GM18499 (cell line): ENCODE measurements around the gene AHRR.
"Not testable (repeated sequence)": the region's sequence is repeated elsewhere in the genome, so short reads cannot be mapped to it uniquely, and the experiment has no call there.

Source experiments
- ATAC-seq: cut with Tn5 transposase; IDR thresholded peaks from one replicate; pipeline ENCODE4 v1.9.1; 2021; ENCODE audit warnings: moderate number of reproducible peaks; ENCODE audit not compliant: insufficient read depth, unreplicated experiment

Gene AHRR

GRCh38 chr5:375921-376798 lies 54.6 kb downstream of the AHRR start:
- ATAC-seq: no peak

- ATAC-seq: no peak
Measured at GRCh38 chr5:376799-377325, 55.3 kb downstream of the AHRR start.

- ATAC-seq: no peak
Measured at GRCh38 chr5:377326-377981, 55.9 kb downstream of the AHRR start.

- no peak for ATAC-seq
Measured at GRCh38 chr5:378301-378891, 56.9 kb downstream of the AHRR start.

- ATAC-seq: no peak
Measured at GRCh38 chr5:378976-379742, 57.6 kb downstream of the AHRR start.

- no peak for ATAC-seq
Measured at GRCh38 chr5:380701-381309, 59.3 kb downstream of the AHRR start.

GRCh38 chr5:383066-383465 lies 61.6 kb downstream of the AHRR start:
- ATAC-seq: no peak

GRCh38 chr5:383621-384020 lies 62.1 kb downstream of the AHRR start:
- ATAC-seq: no peak

GRCh38 chr5:384576-384975 lies 63.1 kb downstream of the AHRR start:
- not testable (repeated sequence) for ATAC-seq

- no peak for ATAC-seq
Measured at GRCh38 chr5:385321-385720, 63.8 kb downstream of the AHRR start.

GRCh38 chr5:386432-387341 lies 65.2 kb downstream of the AHRR start:
- no peak for ATAC-seq

- no peak for ATAC-seq
Measured at GRCh38 chr5:387491-388265, 66.2 kb downstream of the AHRR start.

- no peak for ATAC-seq
Measured at GRCh38 chr5:388266-389196, 67.0 kb downstream of the AHRR start.

GRCh38 chr5:389197-389821 lies 67.8 kb downstream of the AHRR start:
- ATAC-seq: no peak

- no peak for ATAC-seq
Measured at GRCh38 chr5:389891-390622, 68.5 kb downstream of the AHRR start.
